ENCODE data around the gene UQCR11. TPM values are rescaled to one million over a fixed set of nuclear protein-coding genes. Genes with fewer than 3 reads are reported as not detected.

UQCR11 gene
- total RNA-seq, 1 donor from 2014 or later: 84.6 TPM

- TF ChIP-seq CTCF (IDR thresholded peaks at IDR 0.05; ENCODE audit: insufficient read depth, low read length, poor library complexity, severe bottlenecking): no peak
- DNase-seq (ENCODE audit: low read depth): no peak
- no peaks in the 10 kb centered on the region for H3K27me3 ChIP-seq (ENCODE audit: control insufficient read depth, insufficient read depth, low read length)
- no peak overlapping the region for H3K4me3 ChIP-seq (ENCODE audit: low read depth, low read length)
- peaks cover 1% of the 10 kb centered on the region for H3K36me3 ChIP-seq (ENCODE audit: control insufficient read depth, insufficient read depth, low read length)
These were observed 27.2 kb downstream of the UQCR11 start for GRCh38 chr19:1577929-1578618.

- no peak for DNase-seq (ENCODE audit: low read depth)
- Histone ChIP-seq H3K4me3 (ENCODE audit: low read depth, low read length) (no peak overlapping the region), H3K27me3 (ENCODE audit: control insufficient read depth, insufficient read depth, low read length) (no peaks in the 10 kb centered on the region), H3K36me3 (ENCODE audit: control insufficient read depth, insufficient read depth, low read length) (no peaks in the 10 kb centered on the region)
- no peak for TF ChIP-seq CTCF (IDR thresholded peaks at IDR 0.05; ENCODE audit: insufficient read depth, low read length, poor library complexity, severe bottlenecking)
These were observed 28.0 kb downstream of the UQCR11 start for GRCh38 chr19:1577090-1577928.

GRCh38 chr19:1576242-1577089 is 28.8 kb downstream of the UQCR11 start:
- no peak for TF ChIP-seq CTCF (IDR thresholded peaks at IDR 0.05; ENCODE audit: insufficient read depth, low read length, poor library complexity, severe bottlenecking)
- H3K4me3 ChIP-seq (ENCODE audit: low read depth, low read length): no peak overlapping the region
- DNase-seq (ENCODE audit: low read depth): no peak
- H3K27me3 ChIP-seq (ENCODE audit: control insufficient read depth, insufficient read depth, low read length): no peaks in the 10 kb centered on the region
- H3K36me3 ChIP-seq (ENCODE audit: control insufficient read depth, insufficient read depth, low read length): no peaks in the 10 kb centered on the region

- Histone ChIP-seq H3K4me3 (ENCODE audit: low read depth, low read length) (no peak overlapping the region), H3K27me3 (ENCODE audit: control insufficient read depth, insufficient read depth, low read length) (no peaks in the 10 kb centered on the region), H3K36me3 (ENCODE audit: control insufficient read depth, insufficient read depth, low read length) (no peaks in the 10 kb centered on the region)
- no peak for TF ChIP-seq CTCF (IDR thresholded peaks at IDR 0.05; ENCODE audit: insufficient read depth, low read length, poor library complexity, severe bottlenecking)
- no peak for DNase-seq (ENCODE audit: low read depth)
These were observed 29.7 kb downstream of the UQCR11 start for GRCh38 chr19:1575323-1576241.

Measured in kidney epithelial cell (primary cell).